NB4 (cell line): Measurements from ENCODE around the gene SRP9.
"Not testable (repeated sequence)": the region's sequence is repeated elsewhere in the genome, so short reads cannot be mapped to it uniquely, and the experiment has no call there.

Experiments used
- MYC ChIP-seq: IDR thresholded peaks from 2 replicates; pipeline ENCODE4 v1.6.1; 2011; ENCODE audit warnings: low read depth, low read length
- POLR2A ChIP-seq: IDR thresholded peaks from 2 replicates; pipeline ENCODE4 v1.6.1; 2011; ENCODE audit warnings: mild to moderate bottlenecking; ENCODE audit not compliant: insufficient read length; ENCODE audit errors: extremely low read depth
- TF ChIP-seq, protein P1 (sequence below): IDR thresholded peaks from one replicate; pipeline ENCODE4 v1.5.1; 2012; ENCODE audit warnings: low read depth, low read length

DNA sequence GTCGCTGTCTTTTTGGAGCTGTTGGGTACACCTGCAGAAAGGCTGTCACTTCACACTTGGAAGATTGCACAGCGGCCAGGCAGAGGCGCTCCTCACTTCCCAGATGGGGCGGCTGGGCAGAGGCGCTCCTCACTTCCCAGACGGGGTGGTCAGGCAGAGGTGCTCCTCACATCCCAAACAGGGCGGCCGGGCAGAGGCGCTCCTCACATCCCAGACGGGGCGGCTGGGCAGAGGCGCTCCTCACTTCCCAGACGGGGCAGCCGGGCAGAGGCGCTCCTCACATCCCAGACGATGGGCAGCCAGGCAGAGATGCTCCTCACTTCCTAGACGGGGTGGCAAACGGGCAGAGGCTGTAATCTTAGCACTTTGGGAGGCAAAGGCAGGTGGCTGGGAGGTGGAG, 18.5 kb downstream of the SRP9 start:
- TF ChIP-seq, protein P1, sequence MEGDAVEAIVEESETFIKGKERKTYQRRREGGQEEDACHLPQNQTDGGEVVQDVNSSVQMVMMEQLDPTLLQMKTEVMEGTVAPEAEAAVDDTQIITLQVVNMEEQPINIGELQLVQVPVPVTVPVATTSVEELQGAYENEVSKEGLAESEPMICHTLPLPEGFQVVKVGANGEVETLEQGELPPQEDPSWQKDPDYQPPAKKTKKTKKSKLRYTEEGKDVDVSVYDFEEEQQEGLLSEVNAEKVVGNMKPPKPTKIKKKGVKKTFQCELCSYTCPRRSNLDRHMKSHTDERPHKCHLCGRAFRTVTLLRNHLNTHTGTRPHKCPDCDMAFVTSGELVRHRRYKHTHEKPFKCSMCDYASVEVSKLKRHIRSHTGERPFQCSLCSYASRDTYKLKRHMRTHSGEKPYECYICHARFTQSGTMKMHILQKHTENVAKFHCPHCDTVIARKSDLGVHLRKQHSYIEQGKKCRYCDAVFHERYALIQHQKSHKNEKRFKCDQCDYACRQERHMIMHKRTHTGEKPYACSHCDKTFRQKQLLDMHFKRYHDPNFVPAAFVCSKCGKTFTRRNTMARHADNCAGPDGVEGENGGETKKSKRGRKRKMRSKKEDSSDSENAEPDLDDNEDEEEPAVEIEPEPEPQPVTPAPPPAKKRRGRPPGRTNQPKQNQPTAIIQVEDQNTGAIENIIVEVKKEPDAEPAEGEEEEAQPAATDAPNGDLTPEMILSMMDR: not testable (repeated sequence)
- TF ChIP-seq MYC, POLR2A: not testable (repeated sequence)
